DMS53 treated with DMSO at 0.1 percent for 48 hours (cell line): ENCODE results near the gene GKN1.

Experiments
- DNase-seq: peaks from one replicate; lab custom pipeline; 2025; ENCODE audit not compliant: unreplicated experiment; lab: John Stamatoyannopoulos, UW

Gene GKN1

GRCh38 chr2:69007169-69007568, 32.7 kb downstream of the GKN1 start:
- no peak for DNase-seq

DNA sequence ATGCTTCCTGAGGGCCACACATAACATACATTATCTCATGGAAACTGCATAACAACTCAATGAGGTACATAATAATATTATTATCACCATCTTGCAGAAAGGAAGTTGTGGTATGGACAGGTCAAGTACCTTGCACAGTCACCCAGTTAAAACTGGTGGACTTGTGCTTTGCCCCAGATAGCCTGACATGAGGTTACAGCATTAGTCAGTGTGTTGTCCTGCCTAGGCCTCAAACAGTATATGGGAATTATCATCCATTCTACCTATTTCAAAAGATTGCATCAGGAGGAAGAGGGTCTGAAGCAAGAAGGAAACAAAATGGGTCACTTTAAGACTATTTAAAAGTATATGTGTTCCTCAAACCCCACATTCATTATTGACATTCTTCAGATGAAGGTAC, 33.2 kb downstream of the GKN1 start:
- no peak for DNase-seq

DNA sequence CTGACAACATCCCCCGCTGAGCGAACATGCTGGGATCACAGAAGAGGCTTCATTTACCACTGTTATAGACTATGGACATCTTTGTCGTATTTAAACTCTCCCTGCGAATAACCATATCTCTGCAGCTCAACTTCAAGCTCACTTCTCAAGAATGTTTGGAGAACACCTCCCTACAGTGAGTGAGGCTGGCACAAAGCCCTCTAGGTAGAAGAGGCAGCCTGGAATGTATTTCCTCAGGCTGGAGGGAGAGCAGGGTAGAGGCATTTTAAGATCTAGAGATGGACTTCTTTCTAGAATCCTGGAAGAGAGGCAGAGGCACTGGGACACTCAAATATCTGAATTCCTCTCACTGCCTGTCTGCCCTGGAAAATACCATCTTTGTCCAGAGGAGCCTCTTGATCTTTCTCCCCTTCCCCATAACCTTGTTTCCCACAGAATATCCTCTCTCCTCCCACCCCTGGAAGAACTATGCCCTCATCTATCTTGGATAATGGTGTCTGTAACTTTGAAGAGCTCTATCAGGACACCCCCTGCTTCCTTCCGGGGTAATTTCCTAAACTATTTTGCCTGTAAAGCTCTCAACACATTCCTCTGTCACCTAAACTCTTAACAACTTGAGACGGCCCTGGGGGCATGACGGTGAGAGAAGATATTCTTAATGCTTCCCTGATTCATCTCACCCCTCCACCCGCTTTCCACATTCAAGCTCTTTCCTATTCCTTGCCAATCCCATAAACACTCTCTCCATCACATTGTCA, 36.2 kb downstream of the GKN1 start:
- DNase-seq = no peak

GRCh38 chr2:69011611-69012157, 37.2 kb downstream of the GKN1 start:
- DNase-seq = no peak

- DNase-seq = peak; percentile 49
Measured at GRCh38 chr2:69012310-69013141, 38.1 kb downstream of the GKN1 start.

DNA sequence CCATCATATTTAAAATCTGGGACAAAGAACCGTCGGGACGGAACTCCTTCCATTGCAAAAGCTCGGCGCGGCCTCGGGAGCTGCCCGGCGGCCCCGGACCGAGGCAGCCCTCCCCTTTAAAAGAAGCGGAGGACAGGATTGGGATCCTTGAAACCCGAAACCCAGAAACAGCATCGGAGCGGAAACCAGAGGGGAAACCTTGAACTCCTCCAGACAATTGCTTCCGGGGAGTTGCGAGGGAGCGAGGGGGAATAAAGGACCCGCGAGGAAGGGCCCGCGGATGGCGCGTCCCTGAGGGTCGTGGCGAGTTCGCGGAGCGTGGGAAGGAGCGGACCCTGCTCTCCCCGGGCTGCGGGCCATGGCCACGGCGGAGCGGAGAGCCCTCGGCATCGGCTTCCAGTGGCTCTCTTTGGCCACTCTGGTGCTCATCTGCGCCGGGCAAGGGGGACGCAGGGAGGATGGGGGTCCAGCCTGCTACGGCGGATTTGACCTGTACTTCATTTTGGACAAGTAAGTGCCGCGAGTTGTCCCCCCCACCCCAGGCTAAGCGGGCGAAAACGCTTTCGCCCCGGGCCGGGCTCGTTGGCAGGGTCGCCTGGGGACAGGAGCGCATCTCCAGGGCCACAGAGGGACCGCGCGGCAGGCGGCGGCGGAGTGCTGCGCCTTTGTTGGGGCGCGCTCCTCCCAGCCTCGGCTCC, 38.9 kb downstream of the GKN1 start, which contains the start of gene ANTXR1:
ANTXR1 (plus strand) TSS at position 38 of the 698 bp plus-strand sequence; CDS start at position 359, 321 bp downstream.
- DNase-seq = peak; percentile 42

DNA sequence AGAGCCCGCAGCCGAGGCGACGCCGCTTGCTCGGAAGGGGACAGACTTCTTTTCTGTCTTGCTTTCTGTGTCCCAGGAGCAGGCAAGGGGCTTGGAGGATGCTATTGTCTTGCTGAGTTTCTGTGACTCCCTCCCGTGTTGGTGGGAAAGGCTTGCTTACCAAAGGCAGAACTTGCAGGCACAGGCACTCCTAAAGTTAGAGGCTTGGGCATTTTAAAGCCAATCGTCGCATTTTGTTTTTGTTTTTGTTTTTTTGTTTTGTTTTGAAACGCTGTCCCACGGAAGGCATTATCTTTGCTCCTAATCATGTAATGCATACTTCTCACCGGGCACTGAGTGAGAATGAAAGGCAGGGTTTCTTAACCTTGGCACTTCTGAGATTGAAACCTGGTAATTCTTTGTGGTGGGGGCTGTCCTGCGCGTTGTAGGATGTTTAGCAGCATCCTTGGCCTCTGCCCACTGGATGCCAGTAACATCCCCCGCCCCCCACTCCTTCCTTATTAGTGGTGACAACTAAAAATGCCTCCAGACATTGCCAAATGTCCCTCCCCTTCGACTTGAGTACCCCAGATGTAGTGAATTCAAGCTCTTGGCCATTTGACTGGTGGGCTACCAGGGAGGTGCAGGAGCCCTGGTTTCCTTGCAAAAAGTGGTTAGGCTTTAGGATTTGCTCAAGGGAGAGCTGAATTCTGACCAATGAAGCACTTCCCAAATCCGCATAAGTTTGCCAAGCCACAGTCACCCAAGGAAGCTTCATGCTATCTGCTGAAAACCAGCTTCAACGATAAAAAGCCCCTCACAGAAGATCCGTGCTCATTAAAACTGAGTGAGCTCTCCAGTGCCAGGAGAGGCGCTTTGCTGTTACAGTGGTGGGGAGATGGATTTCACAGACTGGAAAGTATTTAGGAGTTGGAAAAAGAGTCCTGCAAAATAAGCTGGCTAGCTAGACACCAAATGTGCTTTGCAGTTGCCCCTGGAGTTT, 39.7 kb downstream of the GKN1 start:
- DNase-seq = no peak

DNA sequence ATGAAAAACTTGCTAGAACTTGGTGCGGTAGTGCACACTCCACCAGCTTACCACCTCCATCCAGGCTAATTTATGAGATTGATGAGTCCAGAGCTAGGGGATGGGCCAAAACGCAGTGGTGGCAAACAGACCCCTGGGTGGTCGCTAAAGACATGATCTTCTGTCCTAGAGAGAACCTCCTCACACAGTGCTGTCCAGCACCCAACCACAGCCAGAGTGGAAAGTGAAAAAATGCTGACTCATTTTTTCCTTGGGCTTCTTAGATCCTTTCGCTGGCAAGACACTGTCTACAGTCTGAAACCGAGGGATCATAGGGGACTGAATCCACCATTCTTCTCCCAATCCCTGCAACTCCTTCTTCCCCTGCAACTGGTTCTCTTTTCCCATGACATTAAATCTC, 42.6 kb downstream of the GKN1 start:
- no peak for DNase-seq

DNA sequence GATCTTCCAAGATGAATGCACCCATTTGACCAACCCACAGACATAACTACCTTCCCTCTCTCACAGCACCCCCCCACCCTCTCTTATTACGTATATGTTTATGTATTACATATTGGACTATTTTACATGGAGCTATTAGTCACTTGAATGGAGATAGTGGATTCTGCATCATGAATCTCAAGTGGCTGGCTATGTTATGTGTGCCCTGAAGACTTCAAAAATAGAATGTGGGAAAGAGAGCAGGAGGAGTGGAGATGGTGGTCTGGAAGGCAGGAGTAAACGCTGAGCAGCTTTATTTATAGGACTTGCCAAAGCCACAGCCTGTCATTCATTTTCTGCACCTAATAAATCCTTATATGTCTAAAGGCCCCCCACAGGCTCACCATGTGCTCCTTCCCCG, 43.4 kb downstream of the GKN1 start:
- no peak for DNase-seq

DNA sequence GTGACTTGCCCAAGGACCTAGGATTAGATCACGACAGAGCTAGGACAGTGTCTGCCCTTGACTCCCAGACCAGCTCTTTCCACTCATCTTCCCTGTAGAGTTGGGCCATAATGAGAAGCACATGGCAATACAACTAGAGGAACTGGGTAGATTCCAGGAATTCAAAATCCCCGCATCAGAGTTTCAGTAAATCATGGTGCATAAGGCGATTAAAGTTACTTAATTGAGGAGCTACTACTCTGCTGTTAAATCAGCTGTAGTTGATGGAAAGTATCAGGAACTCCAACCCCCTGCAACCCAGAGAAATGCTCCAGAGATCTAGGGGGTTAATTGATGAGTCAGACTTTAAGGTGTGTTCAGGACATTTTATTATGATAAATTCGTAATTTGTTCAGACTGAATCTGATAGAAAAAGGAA, 44.3 kb downstream of the GKN1 start:
- DNase-seq = no peak

- no peak for DNase-seq
Measured at GRCh38 chr2:69020496-69021426, 46.3 kb downstream of the GKN1 start.

- DNase-seq = no peak
Measured at GRCh38 chr2:69021727-69022126, 47.3 kb downstream of the GKN1 start.

DNA sequence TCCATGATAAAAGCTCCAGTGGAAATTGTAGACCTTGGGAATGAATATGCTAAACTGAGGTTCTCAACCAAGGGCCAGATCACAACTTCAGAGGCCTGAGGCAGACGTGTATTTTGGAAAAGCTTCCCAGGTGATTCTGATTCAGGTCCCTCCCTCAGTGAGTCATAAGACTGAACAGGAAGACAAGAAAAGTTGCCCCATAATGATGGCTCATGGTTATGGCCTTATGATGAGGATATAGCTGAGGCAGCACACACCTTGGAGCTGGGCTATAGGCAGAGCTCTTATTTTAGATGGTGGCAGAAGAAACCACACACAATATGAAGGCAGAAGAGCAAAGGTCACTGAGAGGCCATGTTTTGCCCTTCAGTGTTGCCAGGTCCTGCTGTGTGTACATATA, 48.1 kb downstream of the GKN1 start:
- DNase-seq = no peak

DNA sequence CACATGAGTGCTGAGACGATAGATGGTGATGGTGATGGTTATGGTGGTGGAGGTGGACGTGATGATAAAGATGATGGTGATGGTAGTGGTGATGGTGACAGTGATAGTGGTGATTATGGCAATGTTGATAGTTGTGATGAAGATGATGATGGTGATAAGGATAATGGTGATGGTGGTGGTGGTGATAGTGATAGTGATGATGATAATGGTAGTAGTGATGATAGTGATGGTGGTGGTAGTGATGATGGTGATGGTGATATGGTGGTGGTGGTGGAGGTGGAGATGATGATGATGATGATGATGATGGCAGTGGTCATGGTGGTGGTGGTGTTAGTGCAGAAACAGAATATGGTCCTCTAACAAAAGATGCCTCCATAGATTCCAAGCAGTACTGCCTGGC, 48.8 kb downstream of the GKN1 start:
- no peak for DNase-seq

- DNase-seq = peak; percentile 67
Measured at GRCh38 chr2:69026026-69026425, 51.6 kb downstream of the GKN1 start.

GRCh38 chr2:69026691-69027459, 52.4 kb downstream of the GKN1 start:
- DNase-seq = no peak
